Sigmoid colon (tissue), 7 donors: ENCODE results near the gene CDNF. TPM values are rescaled to one million over a fixed set of nuclear protein-coding genes. Genes with fewer than 3 reads are reported as not detected.

Experiments
- DNase-seq: peaks from one replicate; pipeline ENCODE4 v3.0.0-alpha.2; 2019
- H3K27ac ChIP-seq, 4 donors: fragments of 200-600 bp; sonication (generic); one replicate each; pipeline ENCODE4 v1.5.1; 2016 to 2019; ENCODE audit warnings: mild to moderate bottlenecking in 1 of 4
- H3K27me3 ChIP-seq, 3 donors: fragments of 200-600 bp; sonication (generic); one replicate each; pipeline ENCODE4 v1.5.1; 2019; ENCODE audit warnings: mild to moderate bottlenecking in 1 of 3
- H3K36me3 ChIP-seq, 4 donors: fragments of 200-600 bp; sonication (generic); one replicate each; pipeline ENCODE4 v1.5.1; 2016 to 2019
- H3K4me1 ChIP-seq, 4 donors: fragments of 200-600 bp; sonication (generic); one replicate each; pipeline ENCODE4 v1.5.1; 2017 to 2019
- H3K4me3 ChIP-seq, 4 donors: fragments of 200-600 bp; sonication (generic); one replicate each; pipeline ENCODE4 v1.5.1; 2017 to 2019; ENCODE audit warnings: mild to moderate bottlenecking in 2 of 4, moderate library complexity in 1 of 4
- H3K9me3 ChIP-seq, 4 donors: fragments of 200-600 bp in 3 of 4; sonication (generic) in 3 of 4; one replicate each; pipeline versions ENCODE4 v1.5.1 to v1.6.1; 2013 to 2019
- EP300 ChIP-seq, 4 donors: sonication (generic); formaldehyde crosslinking; IDR thresholded peaks; one replicate each; pipeline ENCODE4 v1.6.1; 2017; ENCODE audit warnings: antibody characterized with exemption in 4 of 4
- POLR2A ChIP-seq, 2 donors: fragments of 450-650 bp; IDR thresholded peaks; one replicate each; pipeline ENCODE4 v1.6.1; 2016; ENCODE audit warnings: antibody characterized with exemption in 2 of 2, mild to moderate bottlenecking in 2 of 2, moderate library complexity in 2 of 2
- POLR2AphosphoS5 ChIP-seq, 4 donors: sonication (generic); formaldehyde crosslinking; IDR thresholded peaks; one replicate each; pipeline ENCODE4 v1.6.1; 2017; ENCODE audit warnings: antibody characterized with exemption in 4 of 4
- WGBS, 2 donors: extraction: QIAGEN DNeasy Blood & Tissue Kit; methylation state at CpG; one replicate each; pipeline ENCODE4 v1.1.7; 2013; 5-methylcytosine and 5-hydroxymethylcytosine counted together
- intact Hi-C: fragments of 100-400 bp; cut with DNase I; formaldehyde crosslinking; loops from one replicate; pipeline ENCODE4 v1.15.1; 2023
- polyA plus RNA-seq, 3 donors: library from polyadenylated mRNA; stranded (reverse); fragments of 200-250 nt; gene quantifications; one replicate each; pipeline ENCODE4 v1.2.3, GENCODE V29; 2013
- total RNA-seq, 4 donors: library from RNA; depleted of rRNA; stranded (reverse); fragments of >200 nt; gene quantifications; one replicate each; pipeline ENCODE4 v1.1.0, GENCODE V29; 2016
- TF ChIP-seq, protein P1 (sequence below), 4 experiments: fragments of 450-650 bp in 3 of 4; fragments of 200-600 bp in 1 of 4; IDR thresholded peaks; one replicate each; pipeline ENCODE4 v1.5.1; 2016 to 2019; ENCODE audit warnings: antibody characterized with exemption in 4 of 4, mild to moderate bottlenecking in 3 of 4, moderate library complexity in 2 of 4
- donor health status: healthy with polysubstance abuse.
- donor health status: Bipolar disorder and iron deficiency.
- donor health status: healthy.

Gene CDNF
- total and polyA plus RNA-seq, 7 donors: 0.95 to 2.9 (median 1.8) TPM; not detected in 3

DNA sequence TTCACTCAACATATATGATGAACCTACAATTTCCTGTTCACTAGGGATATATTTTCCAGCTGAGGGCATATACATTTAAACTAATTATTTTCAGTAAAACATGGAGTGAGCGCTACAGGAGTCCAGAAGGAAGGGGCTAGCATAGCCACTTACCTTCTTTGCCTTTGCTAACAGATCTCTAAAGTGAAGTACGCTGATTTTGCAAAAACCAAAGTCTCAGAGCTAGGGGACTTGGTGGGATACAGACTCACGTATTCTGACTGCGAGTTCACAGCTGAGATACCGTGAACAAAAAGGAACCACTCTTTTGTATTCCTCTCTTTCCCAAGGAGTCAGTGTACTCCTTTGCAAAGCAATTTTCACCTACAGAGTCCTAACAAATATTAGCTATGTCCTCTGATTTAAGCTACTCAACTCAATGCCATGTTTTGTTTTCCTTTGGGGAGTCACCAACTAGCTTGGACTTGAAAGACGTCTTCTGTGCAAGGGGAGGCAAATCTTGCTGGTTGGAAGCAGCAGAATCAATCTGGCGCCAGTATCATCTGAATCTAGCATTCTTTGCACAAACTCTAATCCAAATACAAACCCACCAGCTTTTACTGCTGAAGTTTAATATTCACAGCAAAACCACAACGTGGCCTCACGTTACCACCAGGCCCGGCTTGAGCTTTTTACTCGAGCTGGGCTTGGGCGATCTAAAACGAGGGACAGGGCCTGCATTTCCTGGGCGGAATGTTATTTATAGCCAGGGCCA is 657 bp downstream of the CDNF start:
- H3K27me3 ChIP-seq: no peaks in the 10 kb centered on the region
- H3K27ac ChIP-seq: peak overlapping the region; percentile 90 to 96 (median 95)
- peak overlapping the region; percentile 86 to 95 (median 90) for H3K4me3 ChIP-seq
- peaks cover 0 to 22% (median 6%) of the 10 kb centered on the region in 4 donors for H3K36me3 ChIP-seq
- WGBS, 2 donors: 26 to 30% methylated on average over 14 of the region's 14 CpGs
- H3K9me3 ChIP-seq: no peaks in the 10 kb centered on the region
- TF ChIP-seq POLR2A (IDR thresholded peaks at IDR 0.05) (no peak), POLR2AphosphoS5 (IDR thresholded peaks at IDR 0.05) (no peak), EP300 (IDR thresholded peaks at IDR 0.05) (no peak)
- TF ChIP-seq, protein P1, sequence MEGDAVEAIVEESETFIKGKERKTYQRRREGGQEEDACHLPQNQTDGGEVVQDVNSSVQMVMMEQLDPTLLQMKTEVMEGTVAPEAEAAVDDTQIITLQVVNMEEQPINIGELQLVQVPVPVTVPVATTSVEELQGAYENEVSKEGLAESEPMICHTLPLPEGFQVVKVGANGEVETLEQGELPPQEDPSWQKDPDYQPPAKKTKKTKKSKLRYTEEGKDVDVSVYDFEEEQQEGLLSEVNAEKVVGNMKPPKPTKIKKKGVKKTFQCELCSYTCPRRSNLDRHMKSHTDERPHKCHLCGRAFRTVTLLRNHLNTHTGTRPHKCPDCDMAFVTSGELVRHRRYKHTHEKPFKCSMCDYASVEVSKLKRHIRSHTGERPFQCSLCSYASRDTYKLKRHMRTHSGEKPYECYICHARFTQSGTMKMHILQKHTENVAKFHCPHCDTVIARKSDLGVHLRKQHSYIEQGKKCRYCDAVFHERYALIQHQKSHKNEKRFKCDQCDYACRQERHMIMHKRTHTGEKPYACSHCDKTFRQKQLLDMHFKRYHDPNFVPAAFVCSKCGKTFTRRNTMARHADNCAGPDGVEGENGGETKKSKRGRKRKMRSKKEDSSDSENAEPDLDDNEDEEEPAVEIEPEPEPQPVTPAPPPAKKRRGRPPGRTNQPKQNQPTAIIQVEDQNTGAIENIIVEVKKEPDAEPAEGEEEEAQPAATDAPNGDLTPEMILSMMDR (IDR thresholded peaks at IDR 0.05): no peak
- peaks cover 0 to 27% (median 17%) of the 10 kb centered on the region in 4 donors for H3K4me1 ChIP-seq
- intact Hi-C loops: loop anchor here (1.0 to 10.0 kb wide), 6 partner anchors 120 to 1052 kb away; partner anchors contain the start of genes FAM171A1 and MEIG1
- no peak for DNase-seq

DNA sequence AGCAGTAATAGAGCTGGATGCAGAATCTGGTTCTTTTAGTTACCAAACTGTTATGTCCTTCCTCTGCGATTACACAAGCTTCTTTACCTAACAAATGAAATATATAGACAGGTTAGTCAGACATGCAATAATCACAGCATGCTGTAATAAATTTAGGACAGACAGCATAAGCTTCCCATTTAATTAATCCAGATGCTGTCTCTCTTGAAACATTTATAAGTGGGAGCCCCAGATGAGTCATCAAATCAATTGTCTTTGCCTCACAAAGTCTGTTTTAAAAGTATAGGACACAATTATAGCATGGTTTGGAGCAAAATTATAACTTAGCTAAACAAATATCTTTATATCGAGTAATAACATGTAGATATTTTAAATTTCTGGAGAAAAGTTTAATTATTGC is 1.6 kb downstream of the CDNF start:
- no peaks in the 10 kb centered on the region for H3K27me3 ChIP-seq
- peaks cover 0 to 12% (median under 1%) of the 10 kb centered on the region in 4 donors for H3K36me3 ChIP-seq
- H3K27ac ChIP-seq: peak overlapping the region; percentile 90 to 96 (median 95)
- H3K4me3 ChIP-seq: no peak overlapping the region
- peaks cover 0 to 27% (median 17%) of the 10 kb centered on the region in 4 donors for H3K4me1 ChIP-seq
- 94 to 97% methylated on average over 2 of the region's 2 CpGs for whole genome bisulfite sequencing, 2 donors
- intact Hi-C loops: loop anchor here (5.0 to 10.0 kb wide), 5 partner anchors 121 to 1051 kb away; partner anchors contain the start of genes FAM171A1 and MEIG1
- no peak for DNase-seq
- H3K9me3 ChIP-seq: no peaks in the 10 kb centered on the region
- TF ChIP-seq, protein P1 (IDR thresholded peaks at IDR 0.05): no peak
- TF ChIP-seq POLR2A (IDR thresholded peaks at IDR 0.05): no peak
- TF ChIP-seq POLR2AphosphoS5 (IDR thresholded peaks at IDR 0.05): no peak
- TF ChIP-seq EP300 (IDR thresholded peaks at IDR 0.05): no peak

DNA sequence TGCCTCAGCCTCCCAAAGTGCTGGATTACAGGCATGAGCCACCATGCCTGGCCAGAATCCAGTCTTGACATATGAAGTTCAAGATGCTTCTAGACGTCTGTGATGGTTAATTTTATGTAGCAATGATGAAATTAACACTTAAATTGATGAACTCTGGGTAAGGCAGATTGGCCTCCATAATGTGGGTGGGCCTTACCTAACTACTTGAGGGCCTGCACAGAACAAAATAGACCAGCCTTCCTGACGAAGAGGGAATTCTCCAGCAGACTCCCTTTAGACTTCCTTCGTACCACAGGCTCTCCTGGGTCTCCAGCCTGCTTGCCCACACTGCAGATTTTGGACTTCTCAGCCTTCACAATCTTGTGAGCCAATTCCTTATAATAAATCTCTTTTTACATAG is 4.7 kb downstream of the CDNF start:
- WGBS, 2 donors: 79 to 87% methylated on average over 3 of the region's 3 CpGs
- Histone ChIP-seq H3K27ac (no peak overlapping the region), H3K27me3 (no peaks in the 10 kb centered on the region), H3K36me3 (no peaks in the 10 kb centered on the region), H3K9me3 (no peaks in the 10 kb centered on the region), H3K4me1 (peaks cover 0 to 11% (median 5%) of the 10 kb centered on the region in 4 donors), H3K4me3 (no peak overlapping the region)
- intact Hi-C loops: loop anchor here (10.0 kb wide), 1 partner anchor 1048 kb away; no protein-coding TSS in a partner anchor
- TF ChIP-seq, protein P1 (IDR thresholded peaks at IDR 0.05): no peak
- TF ChIP-seq POLR2AphosphoS5 (IDR thresholded peaks at IDR 0.05) (no peak), EP300 (IDR thresholded peaks at IDR 0.05) (no peak), POLR2A (IDR thresholded peaks at IDR 0.05) (no peak)
- no peak for DNase-seq

DNA sequence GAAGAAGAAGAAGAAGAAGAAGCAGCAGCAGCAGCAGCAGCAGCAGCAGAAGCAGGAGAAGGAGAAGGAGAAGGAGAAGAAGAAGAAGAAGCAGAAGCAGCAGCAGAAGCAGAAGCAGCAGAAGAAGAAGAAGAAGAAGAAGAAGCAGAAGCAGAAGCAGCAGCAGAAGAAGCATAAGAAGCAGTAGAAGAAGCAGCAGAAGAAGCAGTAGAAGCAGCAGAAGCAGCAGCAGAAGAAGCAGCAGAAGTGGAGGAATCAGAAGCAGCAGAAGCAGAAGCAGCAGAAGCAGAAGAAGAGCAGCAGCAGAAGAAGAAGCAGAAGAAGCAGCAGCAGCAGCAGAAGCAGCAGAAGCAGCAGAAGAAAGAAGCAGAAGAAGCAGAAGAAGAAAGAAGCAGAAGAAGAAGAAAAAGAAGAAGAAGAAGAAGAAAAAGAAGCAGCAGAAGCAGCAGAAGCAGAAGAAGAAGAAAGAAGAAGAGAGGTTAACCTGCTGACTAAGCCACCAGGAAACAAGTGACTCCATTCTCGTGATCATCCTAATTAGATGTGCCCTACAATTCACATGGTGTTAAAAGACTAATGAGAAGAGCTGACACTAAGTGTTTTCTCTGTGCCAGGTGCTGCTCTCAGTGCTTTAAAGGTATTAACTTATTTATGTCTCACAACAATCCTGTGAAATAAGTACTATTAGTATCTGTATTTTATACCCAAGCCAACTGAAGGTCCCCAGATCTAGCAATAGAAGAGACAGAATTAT is 11.6 kb downstream of the CDNF start:
- Histone ChIP-seq H3K36me3 (no peaks in the 10 kb centered on the region), H3K27me3 (no peaks in the 10 kb centered on the region), H3K9me3 (no peaks in the 10 kb centered on the region), H3K27ac (no peak overlapping the region), H3K4me1 (peaks cover 0 to 6% (median 0%) of the 10 kb centered on the region in 4 donors), H3K4me3 (no peak overlapping the region)
- intact Hi-C loops: no loop called here
- no peak for TF ChIP-seq POLR2AphosphoS5 (IDR thresholded peaks at IDR 0.05)
- TF ChIP-seq, protein P1 (IDR thresholded peaks at IDR 0.05): no peak
- no peak for TF ChIP-seq POLR2A (IDR thresholded peaks at IDR 0.05)
- TF ChIP-seq EP300 (IDR thresholded peaks at IDR 0.05): no peak
- no peak for DNase-seq
- 49 to 67% methylated on average over 1 of the region's 1 CpG for WGBS, 2 donors
